Stimulated activated CD8-positive, alpha-beta memory T cell treated with anti-CD3 and anti-CD28 coated beads, Interleukin-4, amount 100 ng/mL, for 4 hours (primary cell): ENCODE results near the gene CUL5.
A peak's percentile ranks its signal among the peaks of the same experiment; 100 is the strongest.
"Not testable (repeated sequence)": the region's sequence is repeated elsewhere in the genome, so short reads cannot be mapped to it uniquely, and the experiment has no call there.

Experiments used
- DNase-seq, 2 donors: peaks; one replicate each; pipeline ENCODE4 v3.0.0-alpha.2; 2020; ENCODE audit warnings: low read depth in 2 of 2, low spot score in 1 of 2

Gene CUL5

GRCh38 chr11:108111126-108111525, 102.4 kb downstream of the CUL5 start:
- no peak for DNase-seq

DNA sequence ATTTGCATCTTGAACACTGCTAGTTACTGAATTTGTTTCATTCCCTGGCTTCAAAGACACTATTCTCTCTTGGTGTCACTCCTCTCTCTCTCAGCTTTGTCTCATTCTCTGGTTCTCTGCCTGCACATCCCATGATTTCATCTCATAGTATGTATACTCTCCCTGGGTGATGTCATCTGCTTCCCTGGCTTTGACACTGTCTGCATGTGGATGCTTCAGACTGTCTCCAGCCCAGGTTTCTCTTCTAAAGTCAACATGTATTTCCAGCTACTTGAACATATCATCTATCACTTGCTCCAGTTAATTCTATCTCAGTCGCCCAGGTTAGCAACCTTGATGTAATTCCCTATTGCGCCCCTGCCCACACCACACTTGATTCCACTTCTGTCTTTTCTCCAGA, 103.4 kb downstream of the CUL5 start:
- DNase-seq: no peak

- DNase-seq: no peak
Measured at GRCh38 chr11:108115500-108116140, 106.9 kb downstream of the CUL5 start.

GRCh38 chr11:108117746-108118371, 109.2 kb downstream of the CUL5 start:
- DNase-seq: no peak

- DNase-seq: not testable (repeated sequence)
Measured at GRCh38 chr11:108120936-108121273, 112.2 kb downstream of the CUL5 start.

DNA sequence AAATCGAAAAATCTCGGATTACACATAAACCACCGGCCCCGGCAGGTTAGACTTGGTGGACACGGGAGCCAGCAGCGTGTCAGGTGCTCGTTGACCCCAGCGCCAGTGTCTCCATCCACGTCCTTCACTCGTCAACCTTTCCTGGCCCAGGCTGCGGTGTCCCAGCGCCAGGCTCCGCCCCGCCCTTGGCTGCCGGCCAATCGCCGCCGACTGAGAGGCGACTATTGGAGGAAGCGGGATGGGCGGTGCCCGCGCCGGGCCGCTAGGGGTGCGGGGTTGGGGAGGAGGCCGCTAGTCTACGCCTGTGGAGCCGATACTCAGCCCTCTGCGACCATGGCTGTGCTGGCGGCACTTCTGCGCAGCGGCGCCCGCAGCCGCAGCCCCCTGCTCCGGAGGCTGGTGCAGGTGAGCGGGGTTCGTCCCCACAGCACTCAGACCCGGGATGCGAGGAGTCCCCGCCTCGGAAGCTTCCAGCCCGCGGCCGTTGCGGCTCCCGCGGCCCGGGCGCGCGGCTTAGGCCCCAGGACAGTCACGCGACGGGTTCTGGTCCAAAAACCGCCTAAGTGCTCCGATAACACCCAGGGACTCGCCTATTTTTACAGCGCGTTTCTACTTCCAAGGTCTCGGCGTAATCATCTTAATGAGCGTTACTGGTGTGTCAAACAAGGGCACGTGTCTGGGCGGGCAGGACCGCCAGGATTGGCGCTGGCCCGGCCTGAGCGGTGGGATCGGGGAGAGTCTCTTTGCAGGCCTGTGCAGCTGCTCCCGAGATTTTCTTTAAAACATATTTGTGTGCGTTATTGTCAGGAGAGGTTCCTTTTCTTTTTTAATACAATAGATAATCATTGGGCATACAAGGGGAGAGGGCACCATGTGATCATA, 112.8 kb downstream of the CUL5 start, which contains the start of gene ACAT1:
TSS of gene ACAT1 (plus strand) at position 294 of the 882 bp plus-strand sequence. CDS start at position 334, 40 bp downstream.
- peak; percentile 88 for DNase-seq

- DNase-seq: no peak
Measured at GRCh38 chr11:108122166-108122628, 113.5 kb downstream of the CUL5 start.

- no peak for DNase-seq
Measured at GRCh38 chr11:108125096-108125495, 116.4 kb downstream of the CUL5 start.

DNA sequence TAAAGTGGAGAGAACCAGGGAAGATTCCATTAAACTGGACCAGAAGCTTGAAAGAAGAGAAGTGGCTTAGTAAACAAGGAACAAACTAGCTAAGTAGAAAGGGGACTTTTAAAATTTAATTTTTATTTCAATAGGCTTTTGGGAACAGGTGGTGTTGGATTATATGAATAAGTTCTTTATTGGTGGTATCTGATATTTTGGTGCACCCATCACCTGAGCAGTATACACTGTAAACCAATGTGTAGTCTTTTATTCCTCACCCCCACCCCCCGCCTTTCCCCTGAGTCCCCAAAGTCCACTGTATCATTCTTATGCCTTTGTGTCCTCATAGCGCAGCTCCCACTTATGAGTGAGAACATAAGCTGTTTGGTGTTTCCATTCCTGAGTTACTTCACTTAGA, 120.1 kb downstream of the CUL5 start:
- no peak for DNase-seq

GRCh38 chr11:108131993-108132392, 123.3 kb downstream of the CUL5 start:
- no peak for DNase-seq

GRCh38 chr11:108132993-108133538, 124.4 kb downstream of the CUL5 start:
- DNase-seq: not testable (repeated sequence)

GRCh38 chr11:108135845-108136544, 127.3 kb downstream of the CUL5 start:
- DNase-seq: no peak

DNA sequence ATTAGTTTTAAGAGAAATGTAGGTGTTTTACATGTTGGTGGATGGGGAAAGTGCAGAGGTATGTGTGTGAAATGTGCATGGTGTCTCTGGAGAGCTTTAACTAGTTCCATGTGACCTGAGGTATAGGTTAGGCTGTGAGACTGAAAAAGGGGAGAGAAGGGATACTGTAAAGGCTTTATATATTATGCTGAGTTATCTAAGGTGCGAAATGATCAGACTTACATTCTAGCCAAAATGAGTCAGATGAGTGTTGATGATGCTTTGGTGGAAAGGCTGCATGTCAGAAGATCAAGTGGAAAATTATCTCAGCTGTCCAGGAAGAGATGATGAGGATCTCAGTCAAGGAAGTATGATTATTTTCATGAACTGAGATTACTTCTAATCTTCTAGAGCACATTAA, 128.5 kb downstream of the CUL5 start:
- DNase-seq: no peak

GRCh38 chr11:108142304-108142703, 133.6 kb downstream of the CUL5 start:
- no peak for DNase-seq

DNA sequence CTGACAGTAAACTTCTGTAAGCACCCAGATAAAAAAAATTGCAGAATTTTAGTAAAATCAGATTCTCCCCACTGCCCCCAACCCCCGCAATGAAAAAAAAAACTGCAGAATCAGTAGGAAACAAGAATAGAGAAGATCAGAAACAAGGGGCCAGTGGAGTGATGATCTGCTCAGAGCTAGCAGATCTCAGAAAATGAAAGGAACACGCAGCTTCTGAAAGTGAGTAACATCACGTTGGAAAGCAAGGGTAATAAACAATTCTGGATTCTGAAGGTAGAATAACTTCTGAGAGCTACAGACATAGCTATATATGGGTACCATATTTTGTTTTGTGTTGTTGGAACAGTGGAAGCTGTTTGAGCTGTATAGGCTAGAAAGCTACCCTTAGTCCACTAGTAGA, 135.9 kb downstream of the CUL5 start:
- DNase-seq: no peak

GRCh38 chr11:108147150-108147549, 138.5 kb downstream of the CUL5 start:
- no peak for DNase-seq

DNA sequence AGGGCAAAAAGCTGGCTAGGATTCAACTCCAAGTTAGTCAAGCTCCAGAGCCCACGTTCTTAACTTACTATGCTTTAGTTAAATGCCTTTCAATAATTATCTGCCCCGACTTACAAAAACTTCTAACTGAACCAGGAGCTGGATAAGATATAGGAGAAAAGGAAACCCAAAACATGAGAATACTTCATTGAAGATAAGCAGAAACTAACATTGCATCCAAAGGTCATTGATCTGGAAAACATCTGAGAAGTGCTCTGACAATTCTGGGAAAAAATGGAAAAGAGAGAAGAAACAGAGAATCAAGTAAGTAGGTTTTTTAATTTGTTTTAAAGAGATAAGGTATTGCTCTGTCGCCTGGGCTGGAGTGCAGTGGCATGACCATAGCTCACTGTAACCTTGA, 139.9 kb downstream of the CUL5 start:
- DNase-seq: no peak

GRCh38 chr11:108154591-108154990, 145.9 kb downstream of the CUL5 start:
- no peak for DNase-seq
